OCI-LY1 (cell line): Measurements from ENCODE around the gene THUMPD3.

Source experiments
- H2AFZ ChIP-seq: fragments of 200-600 bp; sonication (generic), shearing (Covaris generic); 2 replicates; pipeline ENCODE4 v1.6.0; 2014; ENCODE audit warnings: antibody characterized with exemption, mild to moderate bottlenecking, low read length
- H3F3A ChIP-seq: fragments of 200-600 bp; sonication (generic), shearing (Covaris generic); 2 replicates; pipeline ENCODE4 v1.6.0; 2014; ENCODE audit warnings: mild to moderate bottlenecking, antibody characterized with exemption, low read length, moderate library complexity; ENCODE audit not compliant: insufficient read depth
- H3K27ac ChIP-seq: fragments of 200-600 bp; sonication (generic); 2 replicates; pipeline ENCODE4 v1.5.1; 2014; ENCODE audit warnings: low read length, mixed run types, mild to moderate bottlenecking, low read depth; ENCODE audit not compliant: poor library complexity, severe bottlenecking
- H3K27me3 ChIP-seq: fragments of 200-600 bp; sonication (generic); 2 replicates; pipeline ENCODE4 v1.6.0; 2014; ENCODE audit warnings: antibody characterized with exemption, mild to moderate bottlenecking, low read length, moderate library complexity; ENCODE audit not compliant: insufficient read depth
- H3K36me3 ChIP-seq: fragments of 200-600 bp; sonication (generic); 2 replicates; pipeline ENCODE4 v1.6.1; 2014; ENCODE audit warnings: mild to moderate bottlenecking, antibody characterized with exemption, low read length, moderate library complexity, mixed read lengths; ENCODE audit not compliant: insufficient read depth
- H3K4me1 ChIP-seq: fragments of 200-600 bp; sonication (generic); 2 replicates; pipeline ENCODE4 v1.5.1; 2014; ENCODE audit warnings: mild to moderate bottlenecking, low read length, moderate library complexity; ENCODE audit not compliant: insufficient read depth, severe bottlenecking
- H3K4me2 ChIP-seq: fragments of 200-600 bp; sonication (generic), shearing (Covaris generic); 2 replicates; pipeline ENCODE4 v1.6.1; 2014; ENCODE audit warnings: low read length
- H3K4me3 ChIP-seq: fragments of 200-600 bp; sonication (generic); 2 replicates; pipeline ENCODE4 v1.5.1; 2014; ENCODE audit warnings: low read length, low read depth, mild to moderate bottlenecking, mixed read lengths; ENCODE audit not compliant: poor library complexity, severe bottlenecking
- H3K79me2 ChIP-seq: fragments of 200-600 bp; shearing (Covaris generic); 2 replicates; pipeline ENCODE4 v1.6.1; 2016; ENCODE audit warnings: mixed run types, low read length, mixed read lengths; ENCODE audit not compliant: insufficient read depth
- H3K9ac ChIP-seq: fragments of 200-600 bp; sonication (generic), shearing (Covaris generic); 2 replicates; pipeline ENCODE4 v1.6.1; 2014; ENCODE audit warnings: mild to moderate bottlenecking, low read length, mixed read lengths
- H3K9me2 ChIP-seq: fragments of 200-600 bp; sonication (generic), shearing (Covaris generic); 2 replicates; pipeline ENCODE4 v1.6.1; 2014; ENCODE audit warnings: low read depth, mild to moderate bottlenecking, low read length, mixed read lengths
- H3K9me3 ChIP-seq: fragments of 200-600 bp; shearing (Covaris generic); 2 replicates; pipeline ENCODE4 v1.6.1; 2014; ENCODE audit warnings: low read length, mixed read lengths
- H4K20me1 ChIP-seq: fragments of 200-600 bp; sonication (generic), shearing (Covaris generic); 2 replicates; pipeline ENCODE4 v1.6.0; 2016; ENCODE audit warnings: mild to moderate bottlenecking, low read length; ENCODE audit not compliant: insufficient read depth
- CTCF ChIP-seq: fragments of 200-600 bp; sonication (generic), shearing (Covaris generic); IDR thresholded peaks from 2 replicates; pipeline ENCODE4 v1.5.1; 2017; ENCODE audit warnings: mild to moderate bottlenecking, antibody characterized with exemption, low read length, moderate library complexity, mixed read lengths
- EZH2 ChIP-seq: fragments of 200-600 bp; sonication (generic), shearing (Covaris generic); IDR thresholded peaks from 2 replicates; pipeline ENCODE4 v1.8.0; 2017; ENCODE audit warnings: borderline replicate concordance, mixed run types, mild to moderate bottlenecking, antibody characterized with exemption, low read length, moderate library complexity, mixed read lengths

THUMPD3 gene

GRCh38 chr3:9406856-9407626, 44.2 kb downstream of the THUMPD3 start:
- no peak overlapping the region for H2AFZ ChIP-seq
- no peaks in the 10 kb centered on the region for H3K9me2 ChIP-seq
- no peak overlapping the region for H3K27ac ChIP-seq
- no peaks in the 10 kb centered on the region for H3K27me3 ChIP-seq
- H3F3A ChIP-seq, result 0 out of 2 replicates have a peak, but pooled peaks cover 4% of the 10 kb centered on the region
- no peak overlapping the region for H3K4me3 ChIP-seq
- peaks cover 100% of the 10 kb centered on the region for H3K79me2 ChIP-seq
- no peak overlapping the region; the same call in 1 of the 2 replicates for H3K4me2 ChIP-seq
- H3K9me3 ChIP-seq, result peaks cover 2% of the 10 kb centered on the region; the same call in 1 of the 2 replicates
- peaks cover 63% of the 10 kb centered on the region for H3K4me1 ChIP-seq
- no peak overlapping the region for H3K9ac ChIP-seq
- no peak for TF ChIP-seq EZH2
- no peak for TF ChIP-seq CTCF
- peaks cover 15% of the 10 kb centered on the region for H3K36me3 ChIP-seq
- H4K20me1 ChIP-seq, result no peaks in the 10 kb centered on the region

DNA sequence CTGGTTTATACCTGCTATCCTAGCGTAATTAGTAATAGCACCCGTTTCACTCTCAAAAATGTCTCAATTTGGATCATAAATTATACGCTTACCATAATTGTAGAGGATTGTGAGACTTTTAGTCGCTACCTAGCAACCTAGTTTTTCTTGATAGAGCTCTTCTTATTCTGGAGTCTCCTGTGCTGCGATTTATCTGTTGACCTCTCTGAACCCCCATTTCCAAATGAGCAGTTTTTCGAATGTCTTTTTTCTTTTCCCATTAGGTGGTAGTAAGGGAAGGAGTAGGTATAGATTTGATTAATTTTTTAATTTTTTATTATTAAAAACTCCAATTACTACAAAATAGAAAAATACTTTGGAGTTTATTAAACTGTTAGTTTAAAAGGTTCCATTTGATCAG, 45.2 kb downstream of the THUMPD3 start:
- H3K9me3 ChIP-seq, result peaks cover 2% of the 10 kb centered on the region; the same call in 1 of the 2 replicates
- no peak overlapping the region for H2AFZ ChIP-seq
- no peaks in the 10 kb centered on the region for H3K27me3 ChIP-seq
- 0 out of 2 replicates have a peak, but pooled peaks cover 4% of the 10 kb centered on the region for H3F3A ChIP-seq
- peaks cover 100% of the 10 kb centered on the region for H3K79me2 ChIP-seq
- H3K36me3 ChIP-seq, result peaks cover 15% of the 10 kb centered on the region
- H3K9me2 ChIP-seq, result no peaks in the 10 kb centered on the region
- H4K20me1 ChIP-seq, result no peaks in the 10 kb centered on the region
- H3K9ac ChIP-seq, result no peak overlapping the region
- no peak overlapping the region for H3K4me2 ChIP-seq
- no peak overlapping the region for H3K4me3 ChIP-seq
- no peak for TF ChIP-seq EZH2
- H3K4me1 ChIP-seq, result peaks cover 53% of the 10 kb centered on the region
- H3K27ac ChIP-seq, result no peak overlapping the region

- Histone ChIP-seq H3F3A (0 out of 2 replicates have a peak, but pooled peaks cover 4% of the 10 kb centered on the region), H3K9ac (no peak overlapping the region), H3K9me3 (peaks cover 2% of the 10 kb centered on the region; the same call in 1 of the 2 replicates), H3K4me1 (peaks cover 48% of the 10 kb centered on the region), H3K4me3 (no peak overlapping the region), H2AFZ (no peak overlapping the region), H3K27me3 (no peaks in the 10 kb centered on the region), H4K20me1 (no peaks in the 10 kb centered on the region), H3K36me3 (peaks cover 15% of the 10 kb centered on the region), H3K79me2 (peaks cover 100% of the 10 kb centered on the region), H3K27ac (no peak overlapping the region), H3K4me2 (no peak overlapping the region), H3K9me2 (no peaks in the 10 kb centered on the region)
- TF ChIP-seq EZH2, result no peak
- no peak for TF ChIP-seq CTCF
Observed at GRCh38 chr3:9408546-9408945, 45.7 kb downstream of the THUMPD3 start.
